Fibroblast of gingiva (primary cell): Measurements from ENCODE around the gene NACC2.
"Not testable (repeated sequence)": the region's sequence is repeated elsewhere in the genome, so short reads cannot be mapped to it uniquely, and the experiment has no call there.

Experiments
- DNase-seq: peaks from one replicate; pipeline ENCODE4 v3.0.0-alpha.2; 2011; ENCODE audit warnings: low read depth

The NACC2 gene

GRCh38 chr9:135975834-135976233, 119.3 kb downstream of the NACC2 start:
- DNase-seq = no peak

GRCh38 chr9:135974220-135974573, 120.9 kb downstream of the NACC2 start:
- no peak for DNase-seq

- no peak for DNase-seq
Observed at GRCh38 chr9:135973277-135974219, 121.5 kb downstream of the NACC2 start.

GRCh38 chr9:135971892-135972291, 123.2 kb downstream of the NACC2 start:
- DNase-seq = no peak

GRCh38 chr9:135971111-135971766, 123.8 kb downstream of the NACC2 start:
- DNase-seq = peak; percentile 34

GRCh38 chr9:135970128-135970815, 124.8 kb downstream of the NACC2 start:
- DNase-seq = peak; percentile 29

- no peak for DNase-seq
Observed at GRCh38 chr9:135969064-135969683, 125.9 kb downstream of the NACC2 start.

GRCh38 chr9:135968601-135969000, 126.5 kb downstream of the NACC2 start:
- no peak for DNase-seq

GRCh38 chr9:135968083-135968476, 127.0 kb downstream of the NACC2 start:
- no peak for DNase-seq

GRCh38 chr9:135966916-135967260, 128.2 kb downstream of the NACC2 start:
- not testable (repeated sequence) for DNase-seq

- DNase-seq = no peak
Observed at GRCh38 chr9:135965124-135965756, 129.8 kb downstream of the NACC2 start.

- DNase-seq = no peak
Observed at GRCh38 chr9:135963938-135964337, 131.2 kb downstream of the NACC2 start.

GRCh38 chr9:135963338-135963737, 131.8 kb downstream of the NACC2 start:
- no peak for DNase-seq

- DNase-seq = no peak
Observed at GRCh38 chr9:135962696-135963307, 132.3 kb downstream of the NACC2 start.

GRCh38 chr9:135961811-135962695, 133.0 kb downstream of the NACC2 start:
- DNase-seq = no peak

- peak; percentile 92 for DNase-seq
Observed at GRCh38 chr9:135961277-135961715, 133.8 kb downstream of the NACC2 start, which contains the start of gene UBAC1. UBAC1 (minus strand) TSS chr9:135961373; CDS start chr9:135961162, 211 bp downstream.

GRCh38 chr9:135960411-135961276, 134.4 kb downstream of the NACC2 start:
- no peak for DNase-seq

- DNase-seq = no peak
Observed at GRCh38 chr9:135959814-135960213, 135.3 kb downstream of the NACC2 start.

GRCh38 chr9:135958485-135958884, 136.6 kb downstream of the NACC2 start:
- no peak for DNase-seq
